ENCODE measurements around the gene GCGR.
"Not testable (repeated sequence)": the region's sequence is repeated elsewhere in the genome, so short reads cannot be mapped to it uniquely, and the experiment has no call there.

The GCGR gene

GRCh38 chr17:81831957-81832607 is 28.1 kb downstream of the GCGR start:
- DNase-seq (ENCODE audit: low read depth in 1 of 2, low spot score in 1 of 2) = peak in 1 of 2 donors; percentile 30

DNA sequence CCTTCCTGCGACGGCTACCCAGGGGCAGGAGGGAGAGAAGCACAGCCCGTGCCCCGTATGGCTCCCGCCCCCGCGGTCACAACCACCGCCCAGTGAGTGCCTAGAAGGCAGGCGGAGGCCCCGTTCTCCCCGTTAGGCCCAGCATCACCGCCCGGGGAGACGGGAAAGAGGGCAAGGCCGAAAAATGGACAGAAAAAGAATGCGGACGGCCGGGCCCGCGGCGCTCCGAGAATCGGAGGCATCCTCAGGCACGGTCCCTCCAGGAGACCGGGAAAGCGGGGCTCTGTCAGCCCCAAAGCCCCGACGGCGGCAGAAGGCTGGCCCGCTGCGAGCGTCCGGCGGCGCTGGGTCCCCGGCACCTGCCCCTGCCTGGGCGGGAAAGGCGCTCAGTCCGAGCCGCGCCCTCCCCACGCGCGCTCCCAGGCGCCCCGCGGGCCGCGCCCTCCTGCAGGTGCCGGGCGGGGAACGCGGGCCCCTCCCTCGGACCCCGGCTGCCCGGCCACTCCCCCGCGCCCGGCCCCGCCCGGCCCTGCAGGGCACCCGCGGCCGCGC is 28.7 kb downstream of the GCGR start:
- peak in 1 of 2 donors; percentile 14 for DNase-seq (ENCODE audit: low read depth in 1 of 2, low spot score in 1 of 2)

- DNase-seq (ENCODE audit: low read depth in 1 of 2, low spot score in 1 of 2) = peak; percentile 84 to 93
Measured at GRCh38 chr17:81833160-81833920, 29.4 kb downstream of the GCGR start, which contains the start of gene MCRIP1. TSS of gene MCRIP1 (minus strand) at chr17:81833291. CDS start at chr17:81824506, 8,785 bp downstream.

DNA sequence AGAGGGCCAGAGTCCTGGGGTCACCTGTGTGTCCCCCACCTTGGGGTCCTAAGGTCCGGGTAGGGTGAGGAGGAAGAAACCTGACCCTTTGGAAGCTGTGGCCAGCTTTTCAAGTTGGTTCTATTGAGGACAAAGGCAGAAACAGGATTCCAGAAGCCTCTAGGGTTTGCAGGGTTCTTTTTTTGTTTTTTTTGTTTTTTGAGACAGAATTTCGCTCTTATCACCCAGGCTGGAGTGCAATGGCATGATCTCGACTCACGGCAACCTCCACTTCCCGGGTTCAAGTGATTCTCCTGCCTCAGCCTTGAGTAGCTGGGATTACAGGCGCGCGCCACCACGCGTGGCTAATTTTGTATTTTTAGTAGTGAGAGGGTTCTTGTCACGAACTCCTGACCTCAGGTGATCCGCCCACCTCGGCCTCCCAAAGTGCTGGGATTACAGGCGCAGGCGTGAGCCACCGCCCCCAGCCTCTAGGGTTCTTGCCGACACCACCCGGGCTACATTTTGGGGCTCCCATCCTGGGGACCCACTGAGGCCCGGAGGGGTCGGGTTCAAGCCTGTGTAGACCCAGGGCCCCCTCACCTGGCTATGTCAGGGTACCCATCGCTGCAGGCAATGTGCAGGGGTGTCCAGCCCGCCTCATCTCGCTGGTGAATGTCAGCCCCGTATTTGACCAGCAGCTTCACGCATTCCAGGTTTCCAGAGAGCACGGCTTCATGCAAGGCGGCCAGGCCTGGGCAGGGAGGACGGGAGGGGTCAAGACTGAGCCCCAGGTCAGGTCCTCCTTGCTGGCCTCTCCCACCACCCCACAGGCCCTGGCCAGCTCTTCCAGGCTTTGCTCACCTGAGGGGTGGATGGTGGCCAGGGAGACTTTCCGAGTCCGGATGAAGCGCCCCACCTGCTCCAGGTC is 30.2 kb downstream of the GCGR start:
- DNase-seq (ENCODE audit: low read depth in 1 of 2, low spot score in 1 of 2) = no peak

DNA sequence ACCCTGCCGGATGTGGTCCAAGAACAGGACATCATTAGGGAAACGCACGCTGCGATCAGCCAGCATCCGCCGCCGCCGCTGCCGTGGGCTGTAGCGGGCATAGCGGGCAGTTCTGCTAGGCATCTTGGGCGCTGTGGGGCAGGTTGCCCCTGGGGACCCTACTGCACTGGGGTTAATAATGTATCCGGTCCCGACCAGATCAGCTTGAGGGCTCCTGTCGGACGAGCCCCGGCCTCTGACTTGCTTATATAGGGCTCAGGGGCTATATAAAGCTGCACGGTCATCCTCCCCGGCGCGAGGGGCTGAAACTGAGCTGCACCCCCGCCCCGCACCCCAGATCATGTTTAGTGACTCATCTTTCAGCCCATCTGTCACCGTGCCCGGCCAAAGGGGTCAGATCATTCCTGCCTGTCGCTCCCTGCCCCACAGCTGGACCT is 30.9 kb downstream of the GCGR start, which contains the start of gene PPP1R27:
TSS of gene PPP1R27 (minus strand) at position 220 of the 437 bp plus-strand sequence. CDS start at position 123, 97 bp downstream.
- DNase-seq (ENCODE audit: low read depth in 1 of 2, low spot score in 1 of 2) = no peak

GRCh38 chr17:81837641-81838040 is 33.7 kb downstream of the GCGR start:
- DNase-seq (ENCODE audit: low read depth in 1 of 2, low spot score in 1 of 2) = no peak

GRCh38 chr17:81838753-81839255 is 34.9 kb downstream of the GCGR start:
- DNase-seq (ENCODE audit: low read depth in 1 of 2, low spot score in 1 of 2) = no peak

GRCh38 chr17:81839301-81839700 is 35.4 kb downstream of the GCGR start:
- DNase-seq (ENCODE audit: low read depth in 1 of 2, low spot score in 1 of 2) = no peak

GRCh38 chr17:81840059-81840458 is 36.1 kb downstream of the GCGR start:
- not testable (repeated sequence) for DNase-seq (ENCODE audit: low read depth in 1 of 2, low spot score in 1 of 2)

GRCh38 chr17:81840826-81841778 is 37.2 kb downstream of the GCGR start:
- DNase-seq (ENCODE audit: low read depth in 1 of 2, low spot score in 1 of 2) = no peak

DNA sequence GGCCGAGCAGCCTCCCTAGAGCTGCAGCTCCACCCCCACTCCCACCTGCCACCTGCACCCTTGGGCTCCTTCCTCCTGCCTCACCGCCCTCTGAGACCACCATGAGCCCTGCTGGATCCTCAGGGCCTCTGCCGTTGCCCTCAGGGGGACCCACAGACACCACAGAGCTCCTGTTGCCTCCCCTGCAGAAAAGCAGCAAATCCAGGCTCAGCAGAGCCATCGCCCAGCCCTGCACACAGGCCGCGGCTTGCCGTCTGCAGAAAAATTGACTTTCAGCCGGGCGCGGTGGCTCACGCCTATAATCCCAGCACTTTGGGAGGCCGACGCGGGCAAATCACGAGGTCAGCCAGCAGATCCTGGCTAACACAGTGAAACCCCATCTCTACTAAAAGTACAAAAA is 37.9 kb downstream of the GCGR start:
- DNase-seq (ENCODE audit: low read depth in 1 of 2, low spot score in 1 of 2) = no peak

DNA sequence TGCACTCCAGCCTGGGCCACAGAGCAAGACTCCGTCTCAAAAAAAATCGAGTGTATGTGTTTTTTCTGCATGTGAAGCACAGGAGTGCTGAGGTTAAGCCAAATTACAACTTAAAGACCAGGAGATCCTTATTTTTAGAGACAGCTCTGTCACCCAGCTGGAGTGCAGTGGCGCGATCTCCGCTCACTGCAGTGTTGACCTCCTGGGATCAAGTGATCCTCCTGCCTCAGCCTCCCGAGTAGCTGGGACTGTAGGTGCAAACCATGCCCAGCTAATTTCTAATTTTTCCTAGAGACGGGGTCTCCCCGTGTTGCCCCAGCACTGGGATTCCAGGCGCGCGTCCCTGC is 38.4 kb downstream of the GCGR start:
- DNase-seq (ENCODE audit: low read depth in 1 of 2, low spot score in 1 of 2) = no peak

DNA sequence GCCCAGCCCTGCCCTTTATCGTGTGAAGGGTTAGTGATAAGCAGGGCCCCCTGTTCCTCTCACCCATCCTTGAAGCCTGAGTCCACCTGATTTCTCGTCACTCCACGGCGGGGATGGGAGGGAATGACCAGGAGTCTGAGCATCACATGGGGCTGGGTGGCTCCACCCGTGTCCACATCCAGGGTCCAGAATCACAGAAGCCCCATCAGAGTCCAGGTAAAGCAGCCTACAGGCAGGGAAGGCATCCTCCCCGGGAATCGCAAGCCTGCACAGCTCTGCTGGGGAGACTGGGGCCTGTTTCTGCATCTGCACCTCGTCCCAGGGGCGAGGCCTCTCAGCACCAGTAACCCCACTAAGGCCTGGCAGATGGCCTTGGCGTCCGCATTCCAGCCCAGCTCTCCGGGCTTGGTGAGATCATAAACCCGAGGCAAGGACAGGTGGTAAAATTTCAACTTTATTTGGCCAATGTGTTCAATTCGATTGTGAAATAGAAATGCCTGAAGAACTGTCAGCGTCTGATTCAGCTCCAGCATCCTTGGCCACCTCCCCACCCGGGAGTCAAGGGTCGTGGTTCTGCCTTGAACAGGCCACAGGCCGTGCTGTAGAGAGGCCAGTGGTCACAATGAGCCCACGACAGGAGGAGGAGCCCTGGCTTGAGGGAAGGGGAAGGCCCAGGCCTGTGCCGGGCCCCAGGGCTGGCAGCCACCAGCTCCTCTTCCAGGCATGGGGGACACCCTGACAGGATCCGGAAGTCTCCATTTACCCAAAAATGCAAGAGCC is 39.0 kb downstream of the GCGR start:
- DNase-seq (ENCODE audit: low read depth in 1 of 2, low spot score in 1 of 2) = no peak

GRCh38 chr17:81843713-81844326 is 39.9 kb downstream of the GCGR start:
- no peak for DNase-seq (ENCODE audit: low read depth in 1 of 2, low spot score in 1 of 2)

- DNase-seq (ENCODE audit: low read depth in 1 of 2, low spot score in 1 of 2) = no peak
Measured at GRCh38 chr17:81844327-81844851, 40.4 kb downstream of the GCGR start.

DNA sequence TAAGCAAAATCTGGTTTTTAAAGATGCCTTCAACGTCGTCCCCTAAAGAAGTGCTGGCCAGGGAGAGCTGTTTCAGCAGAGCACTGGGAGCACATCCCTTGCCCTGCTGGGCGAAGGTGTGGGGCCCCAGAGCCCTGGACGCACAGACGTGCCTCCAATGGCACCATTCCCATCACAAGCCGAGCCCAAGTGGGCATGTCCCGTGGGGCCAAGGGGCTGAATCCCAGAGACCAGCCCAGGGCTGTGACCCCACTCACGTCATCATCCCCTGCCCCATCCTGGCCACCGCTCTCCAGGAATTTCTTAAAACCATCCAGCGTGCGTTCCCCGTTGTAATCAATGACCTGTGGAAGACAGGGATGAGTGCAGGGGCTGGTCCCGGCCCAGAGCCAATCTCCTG is 40.9 kb downstream of the GCGR start:
- no peak for DNase-seq (ENCODE audit: low read depth in 1 of 2, low spot score in 1 of 2)

GRCh38 chr17:81845361-81845760 is 41.4 kb downstream of the GCGR start:
- no peak for DNase-seq (ENCODE audit: low read depth in 1 of 2, low spot score in 1 of 2)
